Endothelial cell of umbilical vein (primary cell): Measurements from ENCODE around the gene PPP5C. TPM values are rescaled to one million over a fixed set of nuclear protein-coding genes. Genes with fewer than 3 reads are reported as not detected.

Experiments used
- BruUV-seq: library from RNA; stranded (reverse); fragments of 400-500 nt; replicated peaks from 2 replicates; lab custom pipeline; 2021; lab: Mats Ljungman, UMichigan
- CTCF ChIA-PET: fragments of 300-600, 350-600 bp; sonication (Branson Sonifier 250); formaldehyde crosslinking; loops from one replicate; lab custom pipeline; 2021; ENCODE audit warnings: antibody characterized with exemption, inconsistent platforms; lab: Charles Lee
- POLR2A ChIA-PET: fragments of 300-600, 350-600 bp; sonication (Branson Sonifier 250); formaldehyde crosslinking; loops from one replicate; lab custom pipeline; 2021; ENCODE audit warnings: antibody characterized with exemption, inconsistent platforms; lab: Charles Lee
- DNase-seq: peaks from one replicate; pipeline ENCODE4 v3.0.0-alpha.2; 2011; ENCODE audit warnings: low read depth, low spot score
- FAIRE-seq: peaks from 2 replicates; lab custom pipeline; 2011; peaks lifted over from hg19 to GRCh38; lab: Jason Lieb, UNC
- H2AFZ ChIP-seq: 2 replicates; pipeline ENCODE4 v1.6.0; 2012; ENCODE audit warnings: low read depth, low read length, control low read depth, inconsistent platforms
- H3K27ac ChIP-seq: 2 replicates; pipeline ENCODE4 v1.5.1; 2011; ENCODE audit warnings: low read depth, mild to moderate bottlenecking, control low read depth, low read length, moderate library complexity; ENCODE audit not compliant: insufficient read depth
- H3K27me3 ChIP-seq, 2 experiments: 2 replicates each; pipeline versions ENCODE4 v1.6.0 to v1.6.1; 2011; ENCODE audit warnings: low read length in 2 of 2, mixed read lengths in 1 of 2; ENCODE audit not compliant: control insufficient read depth in 2 of 2, insufficient read depth in 2 of 2
- H3K36me3 ChIP-seq, 2 experiments: 2 replicates in 1 of 2; 3 replicates in 1 of 2; pipeline ENCODE4 v1.5.1; 2011; ENCODE audit warnings: low read length in 2 of 2, mild to moderate bottlenecking in 1 of 2, moderate library complexity in 1 of 2; ENCODE audit not compliant: control insufficient read depth in 2 of 2, insufficient read depth in 2 of 2; ENCODE audit errors: extremely low read depth in 1 of 2
- H3K4me1 ChIP-seq: 3 replicates; pipeline ENCODE4 v1.5.1; 2011; ENCODE audit warnings: mild to moderate bottlenecking, low read length; ENCODE audit not compliant: control insufficient read depth, insufficient read depth; ENCODE audit errors: extremely low read depth
- H3K4me2 ChIP-seq: 2 replicates; pipeline ENCODE4 v1.6.1; 2011; ENCODE audit warnings: low read length, control low read depth, mixed read lengths; ENCODE audit not compliant: insufficient read depth
- H3K4me3 ChIP-seq, 3 experiments: fragments of 200-600 bp in 1 of 3; sonication (generic), shearing (Covaris generic) in 1 of 3; replicated peaks in 1 of 3; 2 replicates each; pipeline ENCODE4 v1.5.1; 2011 to 2016; ENCODE audit warnings: control low read depth in 3 of 3, low read length in 3 of 3, mild to moderate bottlenecking in 2 of 3, inconsistent platforms in 1 of 3, low read depth in 1 of 3, moderate library complexity in 1 of 3; ENCODE audit not compliant: insufficient read depth in 1 of 3
- H3K79me2 ChIP-seq: 2 replicates; pipeline ENCODE4 v1.6.0; 2012; ENCODE audit warnings: low read length, inconsistent platforms; ENCODE audit not compliant: control insufficient read depth, insufficient read depth
- H3K9ac ChIP-seq: replicated peaks from 2 replicates; pipeline ENCODE3; 2011; ENCODE audit warnings: low read length, control low read depth; ENCODE audit not compliant: insufficient read depth; ENCODE audit errors: extremely low read depth
- H3K9me1 ChIP-seq: replicated peaks from 3 replicates; pipeline ENCODE4 v1.6.0; 2011; ENCODE audit warnings: mild to moderate bottlenecking, low read length; ENCODE audit not compliant: control insufficient read depth, insufficient read depth; ENCODE audit errors: extremely low read depth
- H3K9me3 ChIP-seq: replicated peaks from 2 replicates; pipeline ENCODE4 v1.5.1; 2012; ENCODE audit warnings: low read length, inconsistent platforms; ENCODE audit not compliant: control insufficient read depth, insufficient read depth
- H4K20me1 ChIP-seq: replicated peaks from 2 replicates; pipeline ENCODE3; 2011; ENCODE audit warnings: mild to moderate bottlenecking, low read length; ENCODE audit not compliant: control insufficient read depth, insufficient read depth; ENCODE audit errors: extremely low read depth
- EZH2 ChIP-seq: IDR thresholded peaks from 2 replicates; pipeline ENCODE4 v1.6.1; 2012; ENCODE audit warnings: borderline replicate concordance, low read depth, mild to moderate bottlenecking, moderate library complexity, low read length, inconsistent platforms; ENCODE audit not compliant: severe bottlenecking
- FOS ChIP-seq: IDR thresholded peaks from 2 replicates; pipeline ENCODE4 v1.6.1; 2011; ENCODE audit warnings: mild to moderate bottlenecking, low read length, moderate library complexity, borderline replicate concordance; ENCODE audit not compliant: insufficient read depth
- GATA2 ChIP-seq: IDR thresholded peaks from 2 replicates; pipeline ENCODE4 v1.7.0; 2011; ENCODE audit warnings: low read depth, mild to moderate bottlenecking, moderate library complexity, mixed read lengths, low read length; ENCODE audit not compliant: insufficient read length, insufficient read depth
- JUN ChIP-seq: IDR thresholded peaks from 2 replicates; pipeline ENCODE4 v1.6.1; 2011; ENCODE audit warnings: borderline replicate concordance, low read depth; ENCODE audit not compliant: insufficient read length, insufficient read depth
- MYC ChIP-seq: IDR thresholded peaks from one replicate; pipeline ENCODE4 v1.6.1; 2011; ENCODE audit warnings: mild to moderate bottlenecking, low read depth, low read length
- POLR2A ChIP-seq: IDR thresholded peaks from 2 replicates; pipeline ENCODE4 v1.6.1; 2012; ENCODE audit warnings: low read depth, mild to moderate bottlenecking, control low read depth, low read length
- POLR2AphosphoS5 ChIP-seq: IDR thresholded peaks from 2 replicates; pipeline ENCODE4 v1.6.1; 2012; ENCODE audit warnings: low read depth, mild to moderate bottlenecking, control low read depth, low read length, moderate library complexity; ENCODE audit not compliant: insufficient read depth
- dilution Hi-C: fragments of 300-500 bp; cut with MboI; formaldehyde crosslinking; loops from one replicate; pipeline ENCODE4 v1.15.0; 2019; ENCODE audit warnings: low sequenced_read_pairs; ENCODE audit not compliant: extremely low pct_ligation_motif_present
- intact Hi-C: fragments of 100-400 bp; cut with micrococcal nuclease; formaldehyde crosslinking; loops from one replicate; pipeline ENCODE4 v1.10.0; 2022
- polyA plus RNA-seq, 4 experiments: library from polyadenylated mRNA; depleted of rRNA in 3 of 4; stranded (reverse) in 3 of 4; unstranded in 1 of 4; fragments of >200 nt; gene quantifications; 2 replicates each; pipeline versions ENCODE4 v1.2.1 to v1.2.3, GENCODE V29; 2011 to 2012; ENCODE audit warnings: missing spikeins in 1 of 4
- total RNA-seq: library from RNA; stranded (reverse); gene quantifications from 2 replicates; pipeline ENCODE4 v1.2.3, GENCODE V29; 2021
- TF ChIP-seq, protein P1 (sequence below), 2 donors: IDR thresholded peaks; 1 replicate in 1 of 2; 2 replicates in 1 of 2; pipeline ENCODE4 v1.5.1; 2011; ENCODE audit warnings: low read length in 2 of 2, mild to moderate bottlenecking in 2 of 2, moderate library complexity in 2 of 2, control low read depth in 1 of 2, inconsistent platforms in 1 of 2, low read depth in 1 of 2; ENCODE audit not compliant: insufficient read depth in 1 of 2; ENCODE audit errors: extremely low read depth in 1 of 2
- TF ChIP-seq, protein P2 (sequence below): IDR thresholded peaks from 2 replicates; pipeline ENCODE4 v1.6.1; 2011; ENCODE audit not compliant: insufficient read depth, insufficient read length

The PPP5C gene
- total and polyA plus RNA-seq, 2 donors (not counting 3 experiments of a cell fraction or from before 2014, with no cell fraction given) = 114 to 172 TPM

DNA sequence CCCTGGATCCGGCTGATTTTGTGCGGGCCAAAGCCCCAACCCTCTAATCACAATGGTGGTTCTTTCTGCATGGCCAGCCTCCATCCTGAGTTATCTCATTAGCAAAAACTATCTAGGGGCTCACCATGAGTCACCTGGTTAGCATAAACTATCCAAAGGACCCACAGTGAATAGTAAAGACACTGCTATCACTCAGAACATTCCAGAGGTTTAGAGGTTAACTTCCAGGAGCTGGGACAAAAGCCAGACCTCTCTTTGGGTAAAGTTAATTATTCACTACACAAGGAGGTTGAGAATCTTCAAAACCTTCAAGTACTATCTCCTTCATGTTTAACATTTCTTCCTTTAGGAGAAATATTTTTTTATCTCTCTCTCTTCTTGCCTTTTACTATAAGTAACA, 18.8 kb upstream of the PPP5C start:
- DNase-seq = no peak
- no peaks in the 10 kb centered on the region for H4K20me1 ChIP-seq
- H3K9me3 ChIP-seq = no peaks in the 10 kb centered on the region
- dilution Hi-C loops (no loop called here), intact Hi-C loops (no loop called here)
- H3K4me2 ChIP-seq = no peak overlapping the region
- no peaks in the 10 kb centered on the region for H3K4me1 ChIP-seq
- H3K27ac ChIP-seq = no peak overlapping the region
- H3K9ac ChIP-seq = no peak overlapping the region
- no TSS peak for BruUV-seq
- H3K36me3 ChIP-seq = peaks cover 0 to 11% of the 10 kb centered on the region in 2 experiments
- H3K4me3 ChIP-seq = no peak overlapping the region
- no peaks in the 10 kb centered on the region for H3K9me1 ChIP-seq
- ChIA-PET CTCF (no interaction called here), POLR2A (no interaction called here)
- H2AFZ ChIP-seq = no peak overlapping the region
- no peaks in the 10 kb centered on the region for H3K27me3 ChIP-seq
- no peaks in the 10 kb centered on the region for H3K79me2 ChIP-seq
- no peak for FAIRE-seq
- TF ChIP-seq GATA2 (no peak), FOS (no peak), JUN (no peak), POLR2AphosphoS5 (no peak), EZH2 (no peak), MYC (no peak), POLR2A (no peak)
- TF ChIP-seq, protein P1, sequence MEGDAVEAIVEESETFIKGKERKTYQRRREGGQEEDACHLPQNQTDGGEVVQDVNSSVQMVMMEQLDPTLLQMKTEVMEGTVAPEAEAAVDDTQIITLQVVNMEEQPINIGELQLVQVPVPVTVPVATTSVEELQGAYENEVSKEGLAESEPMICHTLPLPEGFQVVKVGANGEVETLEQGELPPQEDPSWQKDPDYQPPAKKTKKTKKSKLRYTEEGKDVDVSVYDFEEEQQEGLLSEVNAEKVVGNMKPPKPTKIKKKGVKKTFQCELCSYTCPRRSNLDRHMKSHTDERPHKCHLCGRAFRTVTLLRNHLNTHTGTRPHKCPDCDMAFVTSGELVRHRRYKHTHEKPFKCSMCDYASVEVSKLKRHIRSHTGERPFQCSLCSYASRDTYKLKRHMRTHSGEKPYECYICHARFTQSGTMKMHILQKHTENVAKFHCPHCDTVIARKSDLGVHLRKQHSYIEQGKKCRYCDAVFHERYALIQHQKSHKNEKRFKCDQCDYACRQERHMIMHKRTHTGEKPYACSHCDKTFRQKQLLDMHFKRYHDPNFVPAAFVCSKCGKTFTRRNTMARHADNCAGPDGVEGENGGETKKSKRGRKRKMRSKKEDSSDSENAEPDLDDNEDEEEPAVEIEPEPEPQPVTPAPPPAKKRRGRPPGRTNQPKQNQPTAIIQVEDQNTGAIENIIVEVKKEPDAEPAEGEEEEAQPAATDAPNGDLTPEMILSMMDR (IDR thresholded peaks at IDR 0.05; ENCODE audit: extremely low read depth in 1 of 2, insufficient read depth in 1 of 2, low read depth in 1 of 2, low read length in 2 of 2) = no peak
- TF ChIP-seq, protein P2, sequence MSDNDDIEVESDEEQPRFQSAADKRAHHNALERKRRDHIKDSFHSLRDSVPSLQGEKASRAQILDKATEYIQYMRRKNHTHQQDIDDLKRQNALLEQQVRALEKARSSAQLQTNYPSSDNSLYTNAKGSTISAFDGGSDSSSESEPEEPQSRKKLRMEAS = no peak
